D721Med (cell line): ENCODE data around the gene LIMCH1.
"Not testable (repeated sequence)": the region's sequence is repeated elsewhere in the genome, so short reads cannot be mapped to it uniquely, and the experiment has no call there.

Experiments used
- DNase-seq: peaks from one replicate; pipeline ENCODE4 v3.0.0; 2011; ENCODE audit warnings: low spot score; ENCODE audit not compliant: insufficient read length
- FAIRE-seq: peaks from 2 replicates; lab custom pipeline; 2011; peaks lifted over from hg19 to GRCh38; lab: Jason Lieb, UNC
- CTCF ChIP-seq: IDR thresholded peaks from 2 replicates; pipeline ENCODE4 v1.5.1; 2012; ENCODE audit warnings: mild to moderate bottlenecking, control low read depth; ENCODE audit not compliant: insufficient read depth; ENCODE audit errors: missing control alignments

Gene LIMCH1

GRCh38 chr4:41538017-41538733 is at the start of gene LIMCH1:
LIMCH1 (plus strand) TSS chr4:41538157; CDS start chr4:41605996, 67,839 bp downstream.
- TF ChIP-seq CTCF, result no peak
- DNase-seq (no peak), FAIRE-seq (no peak)

- not testable (repeated sequence) for FAIRE-seq, DNase-seq
Observed at GRCh38 chr4:41491081-41491576, 46.8 kb upstream of the LIMCH1 start.

GRCh38 chr4:41496977-41497376 is 41.0 kb upstream of the LIMCH1 start:
- TF ChIP-seq CTCF, result no peak

GRCh38 chr4:41498177-41498576 is 39.8 kb upstream of the LIMCH1 start:
- DNase-seq (no peak), FAIRE-seq (no peak)
- no peak for TF ChIP-seq CTCF

More at GRCh38 chr4:41496977-41497376, 41.0 kb upstream of the LIMCH1 start:
- no peak for DNase-seq
- FAIRE-seq, result no peak

GRCh38 chr4:41504167-41504818 is 33.7 kb upstream of the LIMCH1 start:
- DNase-seq (no peak), FAIRE-seq (no peak)
- TF ChIP-seq CTCF, result no peak

- no peak for FAIRE-seq
Observed at GRCh38 chr4:41505161-41505661, 32.7 kb upstream of the LIMCH1 start.

GRCh38 chr4:41506130-41506529 is 31.8 kb upstream of the LIMCH1 start:
- no peak for FAIRE-seq
- DNase-seq, result no peak
- no peak for TF ChIP-seq CTCF

More at GRCh38 chr4:41505161-41505661, 32.7 kb upstream of the LIMCH1 start:
- TF ChIP-seq CTCF, result no peak
- no peak for DNase-seq
